Keratinocyte (primary cell): ENCODE data around the gene SVOPL. TPM values are rescaled to one million over a fixed set of nuclear protein-coding genes. Genes with fewer than 3 reads are reported as not detected.

Experiments
- DNase-seq: peaks from one replicate; pipeline ENCODE4 v3.0.0-alpha.2; 2011; ENCODE audit warnings: low read depth, missing footprints, low spot score
- FAIRE-seq: peaks from 2 replicates; lab custom pipeline; 2011; peaks lifted over from hg19 to GRCh38; lab: Jason Lieb, UNC
- H2AFZ ChIP-seq: 2 replicates; pipeline ENCODE4 v1.6.0; 2012; ENCODE audit warnings: low read length, control low read depth, inconsistent platforms; ENCODE audit not compliant: control insufficient read depth
- H3K27ac ChIP-seq: 2 replicates; pipeline ENCODE4 v1.5.1; 2011; ENCODE audit warnings: low read length; ENCODE audit not compliant: control insufficient read depth, insufficient read depth
- H3K27me3 ChIP-seq: 3 replicates; pipeline ENCODE4 v1.6.0; 2011; ENCODE audit warnings: low read length; ENCODE audit not compliant: control insufficient read depth, insufficient read depth; ENCODE audit errors: extremely low read depth
- H3K36me3 ChIP-seq, 2 experiments: 2 replicates in 1 of 2; 3 replicates in 1 of 2; pipeline ENCODE4 v1.5.1; 2011; ENCODE audit warnings: low read length in 2 of 2, mild to moderate bottlenecking in 1 of 2; ENCODE audit not compliant: control insufficient read depth in 2 of 2, insufficient read depth in 2 of 2; ENCODE audit errors: extremely low read depth in 1 of 2
- H3K4me1 ChIP-seq: 3 replicates; pipeline ENCODE4 v1.5.1; 2011; ENCODE audit warnings: low read length; ENCODE audit not compliant: control insufficient read depth, insufficient read depth; ENCODE audit errors: extremely low read depth
- H3K4me2 ChIP-seq: 3 replicates; pipeline ENCODE4 v1.6.0; 2011; ENCODE audit warnings: low read depth, low read length; ENCODE audit not compliant: control insufficient read depth, insufficient read depth; ENCODE audit errors: extremely low read depth
- H3K4me3 ChIP-seq, 3 experiments: fragments of 200-600 bp in 1 of 3; sonication (generic) in 1 of 3; 2 replicates in 2 of 3; 3 replicates in 1 of 3; pipeline ENCODE4 v1.5.1; 2011 to 2016; ENCODE audit warnings: low read length in 3 of 3, mild to moderate bottlenecking in 3 of 3, control low read depth in 2 of 3, inconsistent platforms in 1 of 3, low read depth in 1 of 3, mixed read lengths in 1 of 3, mixed run types in 1 of 3, moderate library complexity in 1 of 3; ENCODE audit not compliant: control insufficient read depth in 2 of 3, insufficient read depth in 2 of 3; ENCODE audit errors: extremely low read depth in 1 of 3
- H3K79me2 ChIP-seq: 2 replicates; pipeline ENCODE4 v1.6.0; 2012; ENCODE audit warnings: low read length; ENCODE audit not compliant: control insufficient read depth, insufficient read depth
- H3K9ac ChIP-seq: 3 replicates; pipeline ENCODE4 v1.6.0; 2011; ENCODE audit warnings: low read length; ENCODE audit not compliant: control insufficient read depth, insufficient read depth; ENCODE audit errors: extremely low read depth
- H3K9me1 ChIP-seq: 3 replicates; pipeline ENCODE4 v1.6.0; 2011; ENCODE audit warnings: low read length; ENCODE audit not compliant: control insufficient read depth, insufficient read depth; ENCODE audit errors: extremely low read depth
- H3K9me3 ChIP-seq: 2 replicates; pipeline ENCODE4 v1.5.1; 2012; ENCODE audit warnings: low read depth, low read length; ENCODE audit not compliant: control insufficient read depth
- H4K20me1 ChIP-seq: 3 replicates; pipeline ENCODE4 v1.6.0; 2011; ENCODE audit warnings: low read length; ENCODE audit not compliant: control insufficient read depth, insufficient read depth; ENCODE audit errors: extremely low read depth
- EZH2 ChIP-seq: IDR thresholded peaks from one replicate; pipeline ENCODE4 v1.6.1; 2012; ENCODE audit warnings: inconsistent platforms, mild to moderate bottlenecking, low read length, moderate library complexity
- dilution Hi-C: fragments of 300-500 bp; cut with MboI; formaldehyde crosslinking; loops from one replicate; pipeline ENCODE4 v1.7.0; 2020; ENCODE audit warnings: low sequenced_read_pairs; ENCODE audit not compliant: extremely low pct_ligation_motif_present
- polyA plus RNA-seq, 5 experiments: library from polyadenylated mRNA; depleted of rRNA in 3 of 5; stranded (reverse) in 3 of 5; stranded (forward) in 1 of 5; unstranded in 1 of 5; fragments of >200 nt; gene quantifications; 1 replicate in 1 of 5; 2 replicates in 3 of 5; 3 replicates in 1 of 5; pipeline versions ENCODE4 v1.2.1 to v1.2.3, GENCODE V29; 2011 to 2012; ENCODE audit warnings: missing spikeins in 2 of 5, low read depth in 1 of 5, low replicate concordance in 1 of 5
- small RNA-seq, 3 experiments: library from RNA; depleted of rRNA; stranded (forward); fragments of <200 nt; gene quantifications; one replicate each; pipeline ENCODE3, GENCODE V24; 2012; ENCODE audit warnings: low read depth in 3 of 3, low replicate concordance in 1 of 3; ENCODE audit not compliant: insufficient read length in 3 of 3
- TF ChIP-seq, protein P1 (sequence below), 3 experiments: IDR thresholded peaks in 1 of 3; conservative IDR thresholded peaks in 1 of 3; optimal IDR thresholded peaks in 1 of 3; 2 replicates in 2 of 3; 3 replicates in 1 of 3; pipeline versions ENCODE3 to v1.5.1; 2011; ENCODE audit warnings: low read length in 3 of 3, mild to moderate bottlenecking in 3 of 3, moderate library complexity in 2 of 3, control low read depth in 1 of 3, inconsistent platforms in 1 of 3; ENCODE audit not compliant: insufficient read depth in 2 of 3; ENCODE audit errors: extremely low read depth in 1 of 3

Gene SVOPL
- polyA plus RNA-seq, 1 donor (not counting 4 experiments of a cell fraction or from before 2014, with no cell fraction given) = not detected

DNA sequence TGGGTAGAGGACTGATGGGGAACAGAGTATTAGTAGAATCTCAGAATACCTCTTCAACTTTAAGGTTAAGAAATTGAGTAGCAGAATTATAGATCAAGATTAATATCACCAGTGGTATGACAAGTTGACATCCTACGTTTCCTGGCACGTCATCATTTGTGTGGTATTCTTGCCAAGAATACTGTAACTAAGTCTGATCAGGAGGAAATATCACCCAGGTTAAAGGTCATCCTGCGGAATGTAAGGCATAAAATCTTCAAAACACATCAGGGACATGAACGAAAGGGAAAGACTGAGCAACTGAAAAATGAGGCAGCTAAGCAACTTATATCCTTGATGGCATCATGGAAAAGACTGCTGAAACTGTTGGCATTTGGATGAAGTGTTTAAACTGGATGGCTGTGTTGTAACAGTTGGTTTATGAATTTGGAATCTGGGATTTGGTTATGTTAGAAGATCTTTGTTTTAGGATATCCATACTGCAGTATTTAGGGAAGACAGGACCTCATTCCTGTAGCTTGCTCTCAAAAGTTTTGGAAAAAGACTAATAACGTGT lies 155.0 kb downstream of the SVOPL start:
- H3K27ac ChIP-seq = no peak overlapping the region
- H4K20me1 ChIP-seq = no peaks in the 10 kb centered on the region
- no peak overlapping the region for H3K9ac ChIP-seq
- H3K9me1 ChIP-seq = no peaks in the 10 kb centered on the region
- no peak overlapping the region for H3K4me3 ChIP-seq
- no peaks in the 10 kb centered on the region for H3K79me2 ChIP-seq
- TF ChIP-seq EZH2 = no peak
- H3K4me2 ChIP-seq = no peak overlapping the region
- H2AFZ ChIP-seq = no peak overlapping the region
- no peaks in the 10 kb centered on the region for H3K9me3 ChIP-seq
- H3K4me1 ChIP-seq = no peaks in the 10 kb centered on the region
- no peak for DNase-seq
- FAIRE-seq = no peak
- no peaks in the 10 kb centered on the region for H3K27me3 ChIP-seq
- dilution Hi-C loops = no loop called here
- no peaks in the 10 kb centered on the region for H3K36me3 ChIP-seq

DNA sequence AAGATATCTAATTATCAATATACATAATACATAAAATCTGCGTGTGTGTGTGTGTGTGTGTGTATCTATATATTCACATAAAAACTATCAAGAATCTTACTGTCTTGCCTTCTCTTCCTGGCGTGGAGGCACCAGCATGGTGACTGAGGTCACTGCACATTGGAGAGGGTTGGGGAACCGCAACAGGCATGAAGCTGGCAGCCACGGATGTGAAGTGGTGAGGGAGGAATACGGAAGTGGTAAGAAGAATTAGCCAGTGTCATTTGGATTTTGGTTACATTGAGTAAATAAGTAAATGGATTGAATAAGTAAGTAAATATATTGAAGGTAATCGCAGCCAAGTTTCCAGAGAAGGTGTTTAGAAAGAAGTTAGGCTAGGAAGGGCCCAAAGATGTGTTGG lies 156.0 kb downstream of the SVOPL start:
- H3K36me3 ChIP-seq = no peaks in the 10 kb centered on the region
- no peaks in the 10 kb centered on the region for H4K20me1 ChIP-seq
- no peak overlapping the region for H3K4me2 ChIP-seq
- no peaks in the 10 kb centered on the region for H3K27me3 ChIP-seq
- H3K27ac ChIP-seq = no peak overlapping the region
- TF ChIP-seq, protein P1, sequence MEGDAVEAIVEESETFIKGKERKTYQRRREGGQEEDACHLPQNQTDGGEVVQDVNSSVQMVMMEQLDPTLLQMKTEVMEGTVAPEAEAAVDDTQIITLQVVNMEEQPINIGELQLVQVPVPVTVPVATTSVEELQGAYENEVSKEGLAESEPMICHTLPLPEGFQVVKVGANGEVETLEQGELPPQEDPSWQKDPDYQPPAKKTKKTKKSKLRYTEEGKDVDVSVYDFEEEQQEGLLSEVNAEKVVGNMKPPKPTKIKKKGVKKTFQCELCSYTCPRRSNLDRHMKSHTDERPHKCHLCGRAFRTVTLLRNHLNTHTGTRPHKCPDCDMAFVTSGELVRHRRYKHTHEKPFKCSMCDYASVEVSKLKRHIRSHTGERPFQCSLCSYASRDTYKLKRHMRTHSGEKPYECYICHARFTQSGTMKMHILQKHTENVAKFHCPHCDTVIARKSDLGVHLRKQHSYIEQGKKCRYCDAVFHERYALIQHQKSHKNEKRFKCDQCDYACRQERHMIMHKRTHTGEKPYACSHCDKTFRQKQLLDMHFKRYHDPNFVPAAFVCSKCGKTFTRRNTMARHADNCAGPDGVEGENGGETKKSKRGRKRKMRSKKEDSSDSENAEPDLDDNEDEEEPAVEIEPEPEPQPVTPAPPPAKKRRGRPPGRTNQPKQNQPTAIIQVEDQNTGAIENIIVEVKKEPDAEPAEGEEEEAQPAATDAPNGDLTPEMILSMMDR (optimal IDR thresholded peaks at IDR 0.05 in 1 of 3, IDR thresholded peaks at IDR 0.05 in 1 of 3, conservative IDR thresholded peaks at IDR 0.05 in 1 of 3; ENCODE audit: extremely low read depth in 1 of 3, insufficient read depth in 2 of 3, low read length in 3 of 3) = no peak
- no peak for TF ChIP-seq EZH2
- H3K9me3 ChIP-seq = no peaks in the 10 kb centered on the region
- H3K4me3 ChIP-seq = no peak overlapping the region
- no peaks in the 10 kb centered on the region for H3K4me1 ChIP-seq
- H3K9me1 ChIP-seq = no peaks in the 10 kb centered on the region
- no peak overlapping the region for H2AFZ ChIP-seq
- DNase-seq (no peak), FAIRE-seq (no peak)
- H3K79me2 ChIP-seq = no peaks in the 10 kb centered on the region
- H3K9ac ChIP-seq = no peak overlapping the region
- dilution Hi-C loops = no loop called here

Small RNA genes lying within 50 kb of the gene (small RNA-seq; reads per million reads assigned to genes)
- 0 reads per million in 3 experiments for gene RF00561

Other genes starting within 250 kb of the SVOPL start
- gene TRIM24, start 241.1 kb downstream of the SVOPL start, polyA plus RNA-seq = 6.0 to 7.9 TPM (median 6.5 TPM) in 3 replicates
- not detected in 3 replicates for gene TMEM213, start 96.6 kb upstream of the SVOPL start, polyA plus RNA-seq
- gene ATP6V0A4, start 96.8 kb upstream of the SVOPL start, polyA plus RNA-seq = 0.24 to 0.45 TPM (median 0.34 TPM) in 3 replicates